ENCODE data around the gene NRIP1. TPM values are rescaled to one million over a fixed set of nuclear protein-coding genes. Genes with fewer than 3 reads are reported as not detected.

The NRIP1 gene
- total and polyA plus RNA-seq, 2 donors (not counting 3 experiments of a cell fraction or from before 2014, with no cell fraction given), result 2.8 to 24.0 TPM

DNA sequence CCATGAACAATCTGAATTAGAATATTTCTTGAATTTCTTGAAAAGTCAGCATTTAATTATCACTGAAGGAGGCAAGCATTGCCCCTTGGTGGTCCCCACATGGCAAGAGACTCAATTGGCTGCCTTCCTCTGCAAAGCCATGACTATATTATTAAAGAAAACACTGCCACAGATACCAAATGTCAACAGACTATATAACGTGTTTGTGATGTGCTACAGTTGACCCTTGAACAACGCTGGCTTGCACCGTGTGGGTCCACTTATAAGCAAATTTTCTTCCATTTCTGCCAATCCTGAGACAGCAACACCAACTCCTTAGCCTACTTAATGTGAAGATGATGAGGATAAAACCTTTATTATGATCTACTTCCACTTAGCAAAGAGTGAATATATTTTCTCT is 66.5 kb downstream of the NRIP1 start:
- Histone ChIP-seq H3K4me3 (replicated peaks in 1 of 3; ENCODE audit: insufficient read depth in 1 of 3, low read depth in 1 of 3, low read length in 3 of 3) (no peak overlapping the region), H3K4me1 (ENCODE audit: control insufficient read depth, extremely low read depth, insufficient read depth, low read length) (peaks cover 10% of the 10 kb centered on the region), H3K27me3 (ENCODE audit: control insufficient read depth in 2 of 2, insufficient read depth in 2 of 2, low read length in 2 of 2) (no peaks in the 10 kb centered on the region), H3K9me1 (replicated peaks; ENCODE audit: control insufficient read depth, extremely low read depth, insufficient read depth, low read length) (no peaks in the 10 kb centered on the region), H3K9me3 (replicated peaks; ENCODE audit: control insufficient read depth, insufficient read depth, low read length) (no peaks in the 10 kb centered on the region), H3K36me3 (ENCODE audit: control insufficient read depth in 2 of 2, extremely low read depth in 1 of 2, insufficient read depth in 2 of 2, low read length in 2 of 2) (no peaks in the 10 kb centered on the region), H4K20me1 (replicated peaks; ENCODE audit: control insufficient read depth, extremely low read depth, insufficient read depth, low read length) (peaks cover 5% of the 10 kb centered on the region), H3K27ac (ENCODE audit: insufficient read depth, low read depth, low read length) (no peak overlapping the region), H2AFZ (ENCODE audit: low read depth, low read length) (no peak overlapping the region), H3K9ac (replicated peaks; ENCODE audit: extremely low read depth, insufficient read depth, low read length) (no peak overlapping the region), H3K79me2 (ENCODE audit: control insufficient read depth, insufficient read depth, low read length) (peaks cover 81% of the 10 kb centered on the region), H3K4me2 (ENCODE audit: insufficient read depth, low read length) (no peak overlapping the region)
- CTCF ChIA-PET, result interaction anchor here (1.0 to 1.3 kb wide), 2 partner anchors 11 to 12 kb away, joined by 3 to 5 read pairs; no protein-coding TSS in a partner anchor
- dilution Hi-C loops (cut with MboI; ENCODE audit: extremely low pct_ligation_motif_present, low sequenced_read_pairs), result no loop called here
- no peak for FAIRE-seq
- BruUV-seq (replicated peaks), result no TSS peak
- TF ChIP-seq EZH2 (IDR thresholded peaks at IDR 0.05; ENCODE audit: borderline replicate concordance, low read depth, low read length, severe bottlenecking), result no peak
- no peak for TF ChIP-seq GATA2 (IDR thresholded peaks at IDR 0.05; ENCODE audit: insufficient read depth, insufficient read length, low read depth, low read length)
- no peak for TF ChIP-seq FOS (IDR thresholded peaks at IDR 0.05; ENCODE audit: borderline replicate concordance, insufficient read depth, low read length)
- TF ChIP-seq POLR2A (IDR thresholded peaks at IDR 0.05; ENCODE audit: low read depth, low read length), result no peak
- no peak for TF ChIP-seq MYC (IDR thresholded peaks at IDR 0.05; ENCODE audit: low read depth, low read length)
- no peak for TF ChIP-seq CTCF (IDR thresholded peaks at IDR 0.05; ENCODE audit: extremely low read depth in 1 of 2, insufficient read depth in 1 of 2, low read depth in 1 of 2, low read length in 2 of 2)
- TF ChIP-seq JUN (IDR thresholded peaks at IDR 0.05; ENCODE audit: borderline replicate concordance, insufficient read depth, insufficient read length, low read depth), result no peak
- TF ChIP-seq POLR2AphosphoS5 (IDR thresholded peaks at IDR 0.05; ENCODE audit: insufficient read depth, low read depth, low read length), result no peak
- no peak for TF ChIP-seq MAX (IDR thresholded peaks at IDR 0.05; ENCODE audit: insufficient read depth, insufficient read length)
- intact Hi-C loops (cut with micrococcal nuclease), result no loop called here
- no peak for DNase-seq (ENCODE audit: low read depth, low spot score)
- POLR2A ChIA-PET, result no interaction called here

Measured in endothelial cell of umbilical vein (primary cell).